Measurements from ENCODE around the gene SPRY1. TPM values are rescaled to one million over a fixed set of nuclear protein-coding genes. Genes with fewer than 3 reads are reported as not detected.

Gene SPRY1
- total RNA-seq, 4 donors from 2014 or later, result 32.8 to 72.2 (median 50.9) TPM

- TF ChIP-seq CTCF (IDR thresholded peaks at IDR 0.05 in 4 of 5, conservative IDR thresholded peaks at IDR 0.05 in 1 of 5) (no peak), POLR2A (IDR thresholded peaks at IDR 0.05) (no peak)
- intact Hi-C loops (cut with DNase I; ENCODE audit: low total_unique reads), result no loop called here
- Histone ChIP-seq H3K27me3 (no peaks in the 10 kb centered on the region), H3K4me3 (no peak overlapping the region), H3K4me1 (peaks cover 40% of the 10 kb centered on the region in 2 donors), H3K27ac (peak overlapping the region in 1 of 4 donors; percentile 21), H3K36me3 (no peaks in the 10 kb centered on the region), H3K9me3 (no peaks in the 10 kb centered on the region)
- in situ Hi-C loops (cut with MboI; ENCODE audit: low sequenced_read_pairs in 4 of 4), result loop anchor here (25.0 kb wide), 4 partner anchors 246 to 696 kb away; no protein-coding TSS in a partner anchor
- ATAC-seq (no peak), DNase-seq (no peak)
These were observed 19.4 kb downstream of the SPRY1 start for GRCh38 chr4:123415977-123416376.

GRCh38 chr4:123417813-123418212 is 21.2 kb downstream of the SPRY1 start:
- in situ Hi-C loops (cut with MboI; ENCODE audit: low sequenced_read_pairs in 4 of 4) (loop anchor here (25.0 kb wide), 4 partner anchors 244 to 694 kb away; no protein-coding TSS in a partner anchor), intact Hi-C loops (cut with DNase I; ENCODE audit: low total_unique reads) (no loop called here)
- no peak for DNase-seq
- H3K4me3 ChIP-seq, result no peak overlapping the region
- no peaks in the 10 kb centered on the region for H3K9me3 ChIP-seq
- H3K27ac ChIP-seq, result peak overlapping the region; percentile 56 to 79 (median 78)
- peaks cover 23 to 31% of the 10 kb centered on the region in 2 donors for H3K4me1 ChIP-seq
- H3K36me3 ChIP-seq, result no peaks in the 10 kb centered on the region
- ATAC-seq, result peak in 1 of 2 donors; percentile 45
- H3K27me3 ChIP-seq, result no peaks in the 10 kb centered on the region
- no peak for TF ChIP-seq CTCF (IDR thresholded peaks at IDR 0.05 in 4 of 5, conservative IDR thresholded peaks at IDR 0.05 in 1 of 5)
- no peak for TF ChIP-seq POLR2A (IDR thresholded peaks at IDR 0.05)

GRCh38 chr4:123418351-123418931 is 21.8 kb downstream of the SPRY1 start:
- intact Hi-C loops (cut with DNase I; ENCODE audit: low total_unique reads) (no loop called here), in situ Hi-C loops (cut with MboI; ENCODE audit: low sequenced_read_pairs in 4 of 4) (loop anchor here (25.0 kb wide), 4 partner anchors 244 to 694 kb away; no protein-coding TSS in a partner anchor)
- Histone ChIP-seq H3K27ac (peak overlapping the region; percentile 56 to 79 (median 78)), H3K27me3 (no peaks in the 10 kb centered on the region), H3K4me1 (peaks cover 23 to 25% of the 10 kb centered on the region in 2 donors), H3K36me3 (no peaks in the 10 kb centered on the region), H3K9me3 (no peaks in the 10 kb centered on the region), H3K4me3 (peak overlapping the region in 1 of 4 donors; percentile 20)
- DNase-seq (peak; percentile 22 to 48), ATAC-seq (peak; percentile 92 to 96)
- no peak for TF ChIP-seq POLR2A (IDR thresholded peaks at IDR 0.05)
- TF ChIP-seq CTCF (IDR thresholded peaks at IDR 0.05 in 4 of 5, conservative IDR thresholded peaks at IDR 0.05 in 1 of 5), result no peak

GRCh38 chr4:123419885-123420755 is 23.5 kb downstream of the SPRY1 start:
- intact Hi-C loops (cut with DNase I; ENCODE audit: low total_unique reads) (no loop called here), in situ Hi-C loops (cut with MboI; ENCODE audit: low sequenced_read_pairs in 4 of 4) (loop anchor here (25.0 kb wide), 4 partner anchors 242 to 692 kb away; no protein-coding TSS in a partner anchor)
- ATAC-seq, result no peak
- DNase-seq, result no peak
- peaks cover 22 to 23% of the 10 kb centered on the region in 2 donors for H3K4me1 ChIP-seq
- H3K9me3 ChIP-seq, result no peaks in the 10 kb centered on the region
- TF ChIP-seq CTCF (IDR thresholded peaks at IDR 0.05 in 4 of 5, conservative IDR thresholded peaks at IDR 0.05 in 1 of 5), result no peak
- no peak for TF ChIP-seq POLR2A (IDR thresholded peaks at IDR 0.05)
- no peaks in the 10 kb centered on the region for H3K36me3 ChIP-seq
- H3K27ac ChIP-seq, result no peak overlapping the region
- no peaks in the 10 kb centered on the region for H3K27me3 ChIP-seq
- no peak overlapping the region for H3K4me3 ChIP-seq
